ENCODE data around the gene ARHGAP1. TPM values are rescaled to one million over a fixed set of nuclear protein-coding genes. Genes with fewer than 3 reads are reported as not detected.

Gene ARHGAP1
- total RNA-seq, 1 experiment from 2014 or later = 29.3 TPM

GRCh38 chr11:46694072-46694471 is 6.3 kb downstream of the ARHGAP1 start:
- no peak for DNase-seq (ENCODE audit: low spot score)

- no peak for DNase-seq (ENCODE audit: low spot score)
These were observed 6.8 kb downstream of the ARHGAP1 start for GRCh38 chr11:46693597-46694012.

GRCh38 chr11:46692450-46692849 is 8.0 kb downstream of the ARHGAP1 start:
- no peak for DNase-seq (ENCODE audit: low spot score)

DNA sequence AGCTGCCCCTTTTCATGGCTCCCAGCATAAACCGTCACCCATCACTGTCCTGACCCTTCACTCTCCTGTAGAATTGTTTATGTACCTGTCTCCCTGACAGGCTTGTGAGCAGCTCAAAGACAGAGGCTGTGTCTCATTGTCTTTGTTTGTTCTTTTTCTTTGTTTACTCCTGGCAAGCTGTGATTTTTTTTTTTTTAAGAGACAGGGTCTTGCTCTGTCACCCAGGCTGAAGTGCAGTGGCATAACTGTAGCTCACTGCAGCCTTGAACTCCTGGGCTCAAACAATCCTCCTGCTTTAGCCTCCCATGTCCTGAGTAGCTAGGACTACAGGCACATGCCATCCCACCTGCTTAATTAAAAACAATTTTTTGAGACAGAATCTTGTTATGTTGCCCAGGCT is 9.7 kb downstream of the ARHGAP1 start:
- DNase-seq (ENCODE audit: low spot score) = no peak

DNA sequence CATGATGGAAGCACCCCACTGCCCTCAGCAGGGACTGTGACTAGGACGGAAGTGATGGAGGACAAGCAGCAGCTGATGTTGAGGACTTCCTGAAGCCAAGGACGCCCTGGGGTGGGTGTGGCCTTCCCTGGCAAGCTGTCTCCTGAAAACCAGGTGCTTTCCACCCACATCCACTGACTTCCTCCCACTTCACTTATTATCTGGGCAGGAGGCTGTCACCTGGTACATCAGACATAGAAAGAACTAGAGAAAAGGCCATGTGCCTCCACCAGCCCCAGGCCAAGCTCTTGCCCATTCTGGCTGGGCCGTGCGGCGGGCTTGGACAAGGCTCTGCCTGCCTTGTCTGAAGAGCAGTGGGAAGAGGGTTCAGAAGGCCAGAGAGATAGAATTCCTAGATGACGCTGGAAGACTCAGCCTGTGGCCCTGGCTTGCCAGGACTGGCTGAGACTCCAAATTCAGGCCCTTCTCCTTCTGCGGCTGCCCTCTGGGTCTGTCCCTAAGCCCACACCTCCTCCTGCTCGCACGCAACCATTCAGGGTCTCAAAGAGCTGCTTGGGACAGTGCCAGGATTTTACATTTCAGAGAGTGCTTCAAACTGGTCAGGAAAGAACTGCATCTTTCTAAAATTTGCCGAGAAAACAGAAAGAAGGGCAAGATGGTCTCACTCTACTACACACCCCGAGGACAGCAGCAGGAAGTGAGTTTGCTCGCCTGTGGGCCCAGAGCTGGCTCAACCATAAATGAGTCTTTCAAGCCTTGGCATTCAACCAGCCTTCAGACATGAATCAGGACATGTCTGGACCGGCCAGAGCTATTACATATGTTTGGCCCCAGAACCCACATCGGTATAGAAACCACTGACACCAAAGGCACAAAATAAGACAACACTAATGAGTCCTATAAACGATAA is 13.3 kb downstream of the ARHGAP1 start:
- no peak for DNase-seq (ENCODE audit: low spot score)

- DNase-seq (ENCODE audit: low spot score) = no peak
These were observed 16.1 kb downstream of the ARHGAP1 start for GRCh38 chr11:46684367-46684766.

- no peak for DNase-seq (ENCODE audit: low spot score)
These were observed 17.4 kb downstream of the ARHGAP1 start for GRCh38 chr11:46682773-46683752.

DNA sequence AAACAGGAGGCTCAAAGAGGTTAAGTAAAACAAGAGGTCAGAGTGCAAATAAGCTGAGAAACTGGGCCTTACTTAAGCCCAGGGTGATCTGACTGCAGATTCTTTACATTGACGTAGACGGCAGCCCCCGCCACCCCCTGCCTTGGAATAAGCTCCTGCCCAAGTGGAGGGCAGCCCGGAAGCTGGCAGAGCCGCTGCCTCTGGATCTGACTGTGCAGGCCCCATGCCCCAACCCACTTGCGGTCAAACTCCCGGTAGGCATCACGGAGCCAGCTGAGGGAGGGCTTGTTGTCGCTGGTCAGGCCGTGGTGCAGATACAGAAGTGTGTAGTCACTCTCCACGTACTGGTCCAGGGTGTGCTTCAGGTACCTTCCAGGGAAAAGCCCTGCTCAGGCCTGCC is 18.6 kb downstream of the ARHGAP1 start:
- no peak for DNase-seq (ENCODE audit: low spot score)

DNA sequence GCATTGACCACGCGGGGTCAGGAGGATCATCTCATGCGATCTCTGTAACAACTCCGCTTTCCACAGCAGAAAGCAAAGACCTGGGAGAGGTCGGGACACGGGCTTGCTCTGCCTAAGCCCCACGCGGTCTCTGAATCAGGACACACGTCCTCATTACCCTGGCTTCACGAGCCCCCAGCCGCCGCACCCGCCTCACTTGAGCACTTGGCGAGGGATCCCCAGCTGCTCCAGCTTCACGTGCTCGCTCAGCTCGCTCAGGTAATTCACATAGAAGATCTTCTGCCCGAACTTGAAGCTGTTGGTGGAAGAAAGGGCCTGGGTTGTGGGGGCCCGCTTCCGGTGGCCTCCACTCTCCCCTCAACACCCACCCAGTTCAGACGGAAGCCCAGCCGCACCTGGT is 19.6 kb downstream of the ARHGAP1 start:
- DNase-seq (ENCODE audit: low spot score) = no peak

- DNase-seq (ENCODE audit: low spot score) = no peak
These were observed 20.2 kb downstream of the ARHGAP1 start for GRCh38 chr11:46680164-46680760.

DNA sequence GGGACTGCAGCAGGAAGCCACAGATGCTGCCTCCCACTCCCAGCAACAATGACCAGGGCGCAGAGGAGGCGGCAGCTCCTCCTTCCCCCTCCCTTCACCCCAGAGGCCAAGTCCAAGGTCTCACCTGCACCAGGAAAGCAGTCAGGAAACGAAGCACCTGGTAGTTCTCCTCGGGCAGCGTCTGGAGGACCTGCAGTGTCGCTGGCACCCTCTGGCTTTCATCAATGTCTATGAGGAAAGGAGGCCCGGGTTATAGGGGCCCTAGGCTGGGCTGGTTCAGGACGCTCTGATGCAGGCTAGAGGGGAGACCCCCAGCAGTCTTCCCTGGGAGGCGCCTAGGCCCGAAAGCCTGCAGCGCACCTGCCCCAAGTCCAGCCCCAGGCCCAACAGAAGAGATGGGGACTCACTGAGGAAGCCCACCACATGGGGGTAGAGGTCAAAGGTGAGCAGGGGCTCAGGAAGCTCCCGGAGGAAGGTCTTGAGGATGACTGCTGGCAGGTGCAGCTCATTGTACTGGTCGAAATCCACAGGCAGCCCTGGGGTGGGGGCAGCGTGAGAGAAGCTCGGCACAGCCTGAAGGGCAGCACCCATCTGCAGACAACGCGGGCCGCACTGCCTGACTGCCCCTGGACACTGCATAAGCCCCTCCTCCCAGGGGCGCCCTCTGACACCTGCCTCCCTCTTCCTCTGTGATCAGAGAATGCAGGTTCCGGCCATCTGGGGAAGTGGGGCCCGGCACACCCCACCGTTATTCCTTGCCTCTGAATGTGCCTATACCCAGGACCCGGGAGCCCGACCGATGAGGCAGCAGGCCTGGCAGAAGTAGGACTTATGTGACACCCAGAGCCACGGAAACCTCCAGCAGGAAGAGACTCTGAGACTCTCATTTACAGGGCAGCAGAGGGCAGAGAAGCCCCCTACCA is 20.9 kb downstream of the ARHGAP1 start:
- no peak for DNase-seq (ENCODE audit: low spot score)

GRCh38 chr11:46678741-46679130 is 21.7 kb downstream of the ARHGAP1 start:
- no peak for DNase-seq (ENCODE audit: low spot score)

- DNase-seq (ENCODE audit: low spot score) = no peak
These were observed 22.3 kb downstream of the ARHGAP1 start for GRCh38 chr11:46677991-46678740.

- no peak for DNase-seq (ENCODE audit: low spot score)
These were observed 23.2 kb downstream of the ARHGAP1 start for GRCh38 chr11:46677169-46677568.

- no peak for DNase-seq (ENCODE audit: low spot score)
These were observed 23.8 kb downstream of the ARHGAP1 start for GRCh38 chr11:46676436-46677158.

DNA sequence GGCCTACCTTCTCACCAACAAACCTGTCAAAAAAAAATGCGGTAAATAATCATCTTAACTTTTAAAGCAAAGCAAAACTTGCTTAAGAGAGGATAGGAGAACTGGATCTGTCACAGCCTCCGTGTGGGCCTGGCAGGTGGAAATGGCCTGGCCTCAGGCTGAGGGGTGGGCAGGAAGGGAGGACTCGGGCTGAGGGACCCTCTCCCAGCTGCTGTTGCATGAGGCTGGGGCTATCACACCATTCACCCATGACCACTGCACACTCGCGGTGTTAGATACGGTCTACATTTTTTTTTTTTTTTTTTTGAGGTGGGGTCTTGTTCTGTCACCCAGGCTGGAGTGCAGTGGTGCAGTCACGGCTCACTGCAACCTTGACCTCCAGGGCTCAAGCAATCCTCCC is 24.5 kb downstream of the ARHGAP1 start:
- DNase-seq (ENCODE audit: low spot score) = no peak

DNA sequence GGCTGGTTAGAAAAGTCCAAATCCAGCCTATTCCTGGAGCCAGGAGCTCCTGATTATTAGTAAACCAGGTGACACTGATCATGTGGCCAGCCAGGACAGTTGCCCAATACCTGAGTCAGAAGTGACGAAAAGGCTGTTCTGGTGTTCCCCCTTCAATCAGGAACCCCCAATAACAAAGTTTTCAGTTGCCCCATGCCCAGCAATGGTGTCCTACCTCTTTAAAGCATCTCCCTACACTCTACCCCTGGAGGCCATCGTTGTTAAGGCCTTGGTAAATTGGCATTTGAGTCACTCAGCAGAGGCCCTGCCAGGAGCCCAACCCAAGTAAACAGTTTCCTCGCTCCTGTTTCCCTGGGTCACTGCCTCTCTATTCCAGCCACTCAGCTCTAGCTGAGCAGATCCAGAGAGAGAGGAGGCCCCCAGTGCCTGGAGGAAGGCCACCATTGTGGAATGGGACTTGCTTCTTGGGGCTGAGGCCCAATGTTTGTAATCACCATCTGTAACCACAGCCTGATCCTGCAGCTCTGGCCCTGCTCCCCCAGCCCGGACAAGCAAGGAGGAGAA is 25.0 kb downstream of the ARHGAP1 start:
- DNase-seq (ENCODE audit: low spot score) = peak; percentile 42

DNA sequence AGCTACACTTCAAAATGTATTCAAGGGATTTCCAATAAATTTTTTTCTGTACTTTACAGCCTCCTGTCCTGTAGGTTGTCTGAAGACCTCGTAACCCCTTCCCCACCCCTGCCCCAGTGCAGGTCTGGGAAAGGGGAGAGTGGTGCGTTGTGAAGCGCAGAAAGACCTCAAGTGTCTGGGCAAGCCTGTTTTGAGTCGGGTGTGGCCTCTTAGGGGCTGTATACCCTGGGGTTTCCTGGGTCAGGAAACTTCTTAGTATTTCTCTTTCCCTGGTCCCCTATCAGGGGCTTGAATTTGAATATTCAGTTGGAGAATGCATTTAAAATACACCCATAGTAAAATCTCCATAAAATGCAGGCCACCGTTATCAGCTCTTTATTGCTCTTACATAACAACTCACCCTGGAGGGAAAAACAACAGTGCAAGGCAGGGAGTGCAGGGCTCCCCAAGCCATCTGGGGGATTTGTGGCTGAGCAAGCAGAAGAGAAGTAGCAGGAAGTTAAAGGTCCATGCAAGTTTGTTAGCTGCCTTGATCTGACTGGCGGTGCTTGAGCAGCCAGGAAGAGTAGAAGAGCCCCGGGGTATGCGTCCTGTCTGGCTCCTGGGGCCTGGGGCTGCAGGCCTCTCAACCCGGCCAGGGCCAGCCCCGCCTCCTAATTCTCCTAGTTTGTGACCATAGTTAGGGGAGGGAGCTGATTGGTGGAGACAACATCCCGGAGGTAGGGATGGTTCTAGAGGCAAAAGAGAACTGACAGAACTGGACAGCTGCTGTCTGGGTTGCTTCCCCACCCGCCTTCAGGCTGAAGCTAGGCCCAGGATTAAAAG is 25.7 kb downstream of the ARHGAP1 start:
- no peak for DNase-seq (ENCODE audit: low spot score)

Measured in HT-29 (cell line).